ENCODE data around the gene DPYD.

DPYD gene

GRCh38 chr1:97844552-97845089 is 76.2 kb downstream of the DPYD start:
- in situ Hi-C loops (cut with MboI; ENCODE audit: low sequenced_read_pairs), result no loop called here

GRCh38 chr1:97841338-97841737 is 79.5 kb downstream of the DPYD start:
- in situ Hi-C loops (cut with MboI; ENCODE audit: low sequenced_read_pairs), result no loop called here

GRCh38 chr1:97837161-97837560 is 83.7 kb downstream of the DPYD start:
- in situ Hi-C loops (cut with MboI; ENCODE audit: low sequenced_read_pairs), result no loop called here

GRCh38 chr1:97834899-97835298 is 85.9 kb downstream of the DPYD start:
- in situ Hi-C loops (cut with MboI; ENCODE audit: low sequenced_read_pairs), result no loop called here

- in situ Hi-C loops (cut with MboI; ENCODE audit: low sequenced_read_pairs), result no loop called here
Observed at GRCh38 chr1:97833881-97834280, 87.0 kb downstream of the DPYD start.

- in situ Hi-C loops (cut with MboI; ENCODE audit: low sequenced_read_pairs), result no loop called here
Observed at GRCh38 chr1:97832481-97832880, 88.4 kb downstream of the DPYD start.

GRCh38 chr1:97827887-97828286 is 92.9 kb downstream of the DPYD start:
- in situ Hi-C loops (cut with MboI; ENCODE audit: low sequenced_read_pairs), result no loop called here

GRCh38 chr1:97826820-97827219 is 94.0 kb downstream of the DPYD start:
- in situ Hi-C loops (cut with MboI; ENCODE audit: low sequenced_read_pairs), result no loop called here

GRCh38 chr1:97824624-97825023 is 96.2 kb downstream of the DPYD start:
- in situ Hi-C loops (cut with MboI; ENCODE audit: low sequenced_read_pairs), result no loop called here

GRCh38 chr1:97824200-97824599 is 96.6 kb downstream of the DPYD start:
- in situ Hi-C loops (cut with MboI; ENCODE audit: low sequenced_read_pairs), result no loop called here

GRCh38 chr1:97820470-97821188 is 100.2 kb downstream of the DPYD start:
- in situ Hi-C loops (cut with MboI; ENCODE audit: low sequenced_read_pairs), result no loop called here

- in situ Hi-C loops (cut with MboI; ENCODE audit: low sequenced_read_pairs), result no loop called here
Observed at GRCh38 chr1:97816927-97817326, 103.9 kb downstream of the DPYD start.

- in situ Hi-C loops (cut with MboI; ENCODE audit: low sequenced_read_pairs), result no loop called here
Observed at GRCh38 chr1:97814804-97815203, 106.0 kb downstream of the DPYD start.

- in situ Hi-C loops (cut with MboI; ENCODE audit: low sequenced_read_pairs), result no loop called here
Observed at GRCh38 chr1:97814121-97814520, 106.7 kb downstream of the DPYD start.

GRCh38 chr1:97812076-97812475 is 108.8 kb downstream of the DPYD start:
- in situ Hi-C loops (cut with MboI; ENCODE audit: low sequenced_read_pairs), result no loop called here

GRCh38 chr1:97806996-97807520 is 113.8 kb downstream of the DPYD start:
- in situ Hi-C loops (cut with MboI; ENCODE audit: low sequenced_read_pairs), result no loop called here

- in situ Hi-C loops (cut with MboI; ENCODE audit: low sequenced_read_pairs), result no loop called here
Observed at GRCh38 chr1:97806326-97806725, 114.5 kb downstream of the DPYD start.

- in situ Hi-C loops (cut with MboI; ENCODE audit: low sequenced_read_pairs), result no loop called here
Observed at GRCh38 chr1:97805093-97805492, 115.7 kb downstream of the DPYD start.

GRCh38 chr1:97803026-97803425 is 117.8 kb downstream of the DPYD start:
- in situ Hi-C loops (cut with MboI; ENCODE audit: low sequenced_read_pairs), result no loop called here

GRCh38 chr1:97802011-97802410 is 118.8 kb downstream of the DPYD start:
- in situ Hi-C loops (cut with MboI; ENCODE audit: low sequenced_read_pairs), result no loop called here

GRCh38 chr1:97797403-97798183 is 123.2 kb downstream of the DPYD start:
- in situ Hi-C loops (cut with MboI; ENCODE audit: low sequenced_read_pairs), result no loop called here

- in situ Hi-C loops (cut with MboI; ENCODE audit: low sequenced_read_pairs), result no loop called here
Observed at GRCh38 chr1:97796711-97797110, 124.1 kb downstream of the DPYD start.
